Sigmoid colon (tissue), 4 donors: ENCODE results near the gene PACS2.

Source experiments
- CTCF ChIP-seq, 4 experiments: fragments of 450-650 bp in 3 of 4; fragments of 200-600 bp in 1 of 4; IDR thresholded peaks; one replicate each; pipeline ENCODE4 v1.5.1; 2016 to 2019; ENCODE audit warnings: antibody characterized with exemption in 4 of 4, mild to moderate bottlenecking in 3 of 4, moderate library complexity in 2 of 4
- EP300 ChIP-seq, 4 donors: sonication (generic); formaldehyde crosslinking; IDR thresholded peaks; one replicate each; pipeline ENCODE4 v1.6.1; 2017; ENCODE audit warnings: antibody characterized with exemption in 4 of 4
- POLR2A ChIP-seq, 2 donors: fragments of 450-650 bp; IDR thresholded peaks; one replicate each; pipeline ENCODE4 v1.6.1; 2016; ENCODE audit warnings: antibody characterized with exemption in 2 of 2, mild to moderate bottlenecking in 2 of 2, moderate library complexity in 2 of 2
- POLR2AphosphoS5 ChIP-seq, 4 donors: sonication (generic); formaldehyde crosslinking; IDR thresholded peaks; one replicate each; pipeline ENCODE4 v1.6.1; 2017; ENCODE audit warnings: antibody characterized with exemption in 4 of 4

DNA sequence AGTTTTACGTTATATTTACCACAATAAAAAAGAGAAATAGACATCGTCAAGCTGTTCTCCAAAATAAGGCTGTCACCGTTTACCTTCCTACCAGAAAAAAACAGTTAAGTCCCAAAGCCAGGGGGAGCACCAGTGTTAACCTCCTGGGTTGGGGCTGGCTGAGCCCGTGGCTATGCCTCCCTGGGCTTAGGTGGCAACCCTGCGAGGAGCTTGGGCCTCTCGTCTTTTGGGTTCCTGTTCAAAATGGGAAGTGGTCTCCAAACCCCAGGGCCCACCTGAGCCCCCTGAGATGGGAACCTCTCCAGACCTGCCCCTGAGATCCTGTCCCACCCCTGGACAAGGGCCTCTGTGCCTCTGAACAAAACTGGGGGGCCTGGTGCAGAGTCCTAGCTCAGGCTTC lies 22.9 kb downstream of the PACS2 start:
- TF ChIP-seq CTCF (IDR thresholded peaks at IDR 0.05) (no peak), POLR2AphosphoS5 (IDR thresholded peaks at IDR 0.05) (no peak), POLR2A (IDR thresholded peaks at IDR 0.05) (no peak), EP300 (IDR thresholded peaks at IDR 0.05) (no peak)
